ENCODE results near the gene BMPR1A. TPM values are rescaled to one million over a fixed set of nuclear protein-coding genes. Genes with fewer than 3 reads are reported as not detected.

BMPR1A gene
- total and polyA plus RNA-seq, 2 of the 13 experiments (the other 11 are each of a cell fraction or from before 2014, with no cell fraction given), result 17.8 to 44.2 TPM

DNA sequence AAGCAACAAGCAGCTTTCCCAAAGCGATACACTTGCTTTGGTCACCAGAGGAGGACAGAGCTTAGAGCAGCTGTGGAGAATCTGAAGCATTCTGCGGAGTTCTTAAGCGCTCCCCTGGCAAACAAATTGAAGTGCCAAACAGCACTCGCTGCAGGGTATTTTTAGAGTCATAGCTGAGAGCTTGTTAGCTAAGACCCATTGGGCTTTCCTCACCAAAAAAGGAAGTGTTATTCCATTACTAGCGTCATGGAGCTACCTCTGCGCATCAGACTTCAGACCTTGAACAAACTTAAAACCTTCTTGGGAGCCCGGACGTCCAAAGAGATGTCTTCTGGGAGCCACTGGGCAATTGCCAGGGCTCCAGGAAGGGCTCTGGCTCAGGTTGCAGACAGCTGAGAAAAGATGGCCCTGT lies 23.2 kb upstream of the BMPR1A start (continued):
- no peak for TF ChIP-seq ETS1 (CRISPR knock-in tag; IDR thresholded peaks at IDR 0.05)
- no peak for TF ChIP-seq KLF16 (CRISPR knock-in tag; IDR thresholded peaks at IDR 0.05)
- TF ChIP-seq ZBTB3 (CRISPR knock-in tag; IDR thresholded peaks at IDR 0.05; ENCODE audit: borderline replicate concordance, low read depth), result no peak
- TF ChIP-seq RFX1 (IDR thresholded peaks at IDR 0.05), result no peak
- no peak for TF ChIP-seq CERS6 (CRISPR knock-in tag; IDR thresholded peaks at IDR 0.05)
- no peak for TF ChIP-seq HNRNPLL (IDR thresholded peaks at IDR 0.05; ENCODE audit: low read depth, low read length, poor library complexity, severe bottlenecking)

DNA sequence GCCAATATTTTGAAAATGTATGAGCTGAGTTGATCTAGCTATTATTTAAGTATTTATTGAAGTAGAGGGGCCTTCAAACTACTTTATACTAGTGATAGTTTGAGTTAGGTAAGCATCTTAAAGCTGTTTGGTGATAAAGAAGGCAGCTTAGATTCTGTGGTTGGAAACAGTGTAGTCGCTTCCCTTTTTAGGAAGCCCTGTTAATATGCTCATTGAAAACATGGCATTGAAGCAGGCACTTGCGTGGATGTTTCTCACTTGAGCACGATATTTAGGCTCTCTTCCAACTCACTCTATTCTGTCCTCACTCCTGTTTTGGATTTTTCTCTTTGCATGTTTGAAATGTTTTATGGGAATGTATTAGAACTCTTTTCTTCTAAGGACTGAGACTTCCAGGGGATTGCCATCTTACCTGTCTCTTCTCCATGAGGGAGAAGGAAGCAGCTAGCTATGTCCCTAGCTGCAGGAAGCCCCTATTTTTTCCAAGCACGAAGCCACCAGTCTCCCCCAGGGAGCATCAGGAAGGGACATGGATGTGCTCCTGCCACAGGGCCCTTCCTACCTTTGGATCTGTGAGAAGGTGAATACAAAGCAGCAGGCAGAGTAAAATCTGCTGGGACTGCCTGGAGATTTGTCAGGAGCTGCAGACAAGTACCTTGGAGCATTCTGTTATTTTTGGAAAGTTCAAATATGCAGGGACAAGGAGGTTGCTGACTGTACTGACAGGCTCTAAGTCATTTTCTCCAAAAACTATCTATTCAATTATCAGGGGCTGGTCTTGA lies 22.0 kb upstream of the BMPR1A start:
- ChIA-PET CTCF (ENCODE audit: low intra/inter-chr PET ratio, low total read pairs) (no interaction called here), POLR2A (no interaction called here)
- no peaks in the 10 kb centered on the region for H4K20me1 ChIP-seq (ENCODE audit: insufficient read depth, low read length)
- no peaks in the 10 kb centered on the region for H3K9me3 ChIP-seq (ENCODE audit: low read length)
- peaks cover 2 to 23% of the 10 kb centered on the region in 2 experiments; a peak in 2 of 5 replicates for H3K27me3 ChIP-seq (ENCODE audit: control insufficient read depth in 1 of 2, insufficient read depth in 2 of 2, low read length in 2 of 2)
- H3K27ac ChIP-seq (ENCODE audit: extremely low read length, insufficient read depth, low read length), result no peak overlapping the region
- no peak for ATAC-seq
- H3K36me3 ChIP-seq (replicated peaks in 1 of 2; ENCODE audit: control insufficient read depth in 1 of 2, insufficient read depth in 2 of 2, low read length in 2 of 2), result no peaks in the 10 kb centered on the region
- no peak overlapping the region for H3K4me3 ChIP-seq (replicated peaks in 1 of 3; ENCODE audit: insufficient read depth in 1 of 3, low read depth in 2 of 3, low read length in 3 of 3)
- no peak overlapping the region for H3K4me2 ChIP-seq (ENCODE audit: low read depth, low read length)
- BruUV-seq (replicated peaks), result no TSS peak
- no peak for FAIRE-seq
- H2AFZ ChIP-seq (ENCODE audit: low read length), result no peak overlapping the region
- H3K79me2 ChIP-seq (ENCODE audit: insufficient read depth, low read length), result no peaks in the 10 kb centered on the region
- WGBS (ENCODE audit: low lambda C conversion rate), result 42% methylated on average over 4 of the region's 4 CpGs
- H3K9ac ChIP-seq (ENCODE audit: insufficient read depth, low read depth, low read length), result no peak overlapping the region
- intact Hi-C loops (cut with micrococcal nuclease; ENCODE audit: unreplicated experiment), result no loop called here
- H3K4me1 ChIP-seq (ENCODE audit: insufficient read depth, low read length), result peaks cover 12% of the 10 kb centered on the region
- in situ Hi-C loops (cut with HindIII; ENCODE audit: extremely low pct_ligation_motif_present, low pct_unique_long_range_greater_than_20kb), result no loop called here
- DNase-seq (ENCODE audit: low spot score), result no peak
- TF ChIP-seq SMAD3 (CRISPR knock-in tag; IDR thresholded peaks at IDR 0.05), result no peak
- TF ChIP-seq CC2D1A (CRISPR knock-in tag; IDR thresholded peaks at IDR 0.05), result no peak
- TF ChIP-seq ASH2L (IDR thresholded peaks at IDR 0.05; ENCODE audit: insufficient read length, low read depth, low read length), result no peak
- TF ChIP-seq ZNF598 (CRISPR knock-in tag; IDR thresholded peaks at IDR 0.05; ENCODE audit: borderline replicate concordance), result no peak
- no peak for TF ChIP-seq KDM5A (IDR thresholded peaks at IDR 0.05; ENCODE audit: borderline replicate concordance, low read length)
- no peak for TF ChIP-seq MYC (CRISPR knock-in tag; IDR thresholded peaks at IDR 0.05; ENCODE audit: borderline replicate concordance)
- TF ChIP-seq CHD2 (IDR thresholded peaks at IDR 0.05; ENCODE audit: low read depth, low read length), result no peak
- TF ChIP-seq ZNF761 (CRISPR knock-in tag; conservative IDR thresholded peaks at IDR 0.05), result no peak
- no peak for TF ChIP-seq TMF1 (CRISPR knock-in tag; IDR thresholded peaks at IDR 0.05; ENCODE audit: low read depth)
- TF ChIP-seq, protein P1, sequence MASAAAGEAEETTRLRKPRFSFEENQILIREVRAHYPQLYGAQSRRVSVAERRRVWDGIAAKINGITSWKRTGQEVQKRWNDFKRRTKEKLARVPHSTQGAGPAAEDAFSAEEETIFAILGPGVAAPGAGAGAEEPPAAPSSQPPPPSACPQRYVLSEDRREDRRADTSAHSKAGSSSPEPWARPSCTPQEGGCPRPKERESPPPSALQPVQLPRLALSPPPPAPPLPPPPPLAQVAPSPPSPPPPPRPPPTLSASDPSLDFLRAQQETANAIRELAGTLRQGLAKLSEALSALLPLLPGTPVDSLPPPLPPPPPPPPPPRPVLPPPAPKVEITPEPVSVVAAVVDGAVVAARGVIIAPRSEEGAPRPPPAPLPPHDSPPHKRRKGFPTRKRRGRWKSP (CRISPR knock-in tag; IDR thresholded peaks at IDR 0.05), result no peak
- no peak for TF ChIP-seq PHF20 (CRISPR knock-in tag; IDR thresholded peaks at IDR 0.05)
- TF ChIP-seq ZNF205 (CRISPR knock-in tag; IDR thresholded peaks at IDR 0.05), result no peak
- TF ChIP-seq GABPA (IDR thresholded peaks at IDR 0.05; ENCODE audit: low read depth, low read length), result no peak
- no peak for TF ChIP-seq GABPA (CRISPR knock-in tag; IDR thresholded peaks at IDR 0.05; ENCODE audit: low read depth)
- TF ChIP-seq ZNF891 (CRISPR knock-in tag; IDR thresholded peaks at IDR 0.05), result no peak

All from HepG2 (cell line).